H1 (cell line): ENCODE measurements around the gene MOB4.

Experiments
- SIN3A ChIP-seq, 2 experiments: IDR thresholded peaks in 1 of 2; conservative IDR thresholded peaks in 1 of 2; 2 replicates each; pipeline ENCODE4 v1.6.1; 2011 to 2012; ENCODE audit warnings: low read length in 2 of 2, improper control_type of control experiment in 1 of 2, low read depth in 1 of 2, mild to moderate bottlenecking in 1 of 2
- YY1 ChIP-seq: IDR thresholded peaks from 2 replicates; pipeline ENCODE4 v1.6.1; 2011; ENCODE audit warnings: low read depth, mild to moderate bottlenecking, low read length

DNA sequence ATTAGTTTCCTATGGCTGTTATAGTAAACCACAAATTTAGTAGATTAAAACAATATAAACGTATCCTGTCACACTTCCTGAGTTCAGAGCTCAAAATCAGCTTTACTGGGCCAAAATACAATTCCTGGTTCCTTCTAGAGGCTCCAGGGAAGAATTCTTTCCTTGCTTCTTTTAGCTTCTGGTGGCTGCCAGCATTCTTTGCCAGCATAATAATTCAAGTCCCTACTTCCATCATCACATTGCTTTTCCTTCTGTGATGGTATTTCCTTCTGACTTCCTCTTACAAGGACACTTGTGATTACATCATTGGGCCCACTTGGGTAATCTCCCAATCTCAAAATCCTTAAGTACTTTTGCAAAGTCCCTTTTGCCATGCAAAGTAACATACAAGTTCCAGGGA, 40.6 kb downstream of the MOB4 start:
- TF ChIP-seq YY1 = no peak
- no peak for TF ChIP-seq SIN3A (conservative IDR thresholded peaks at IDR 0.05 in 1 of 2, IDR thresholded peaks at IDR 0.05 in 1 of 2; ENCODE audit: low read depth in 1 of 2, low read length in 2 of 2)
